Sigmoid colon (tissue), 7 donors: ENCODE data around the gene CENPU. TPM values are rescaled to one million over a fixed set of nuclear protein-coding genes. Genes with fewer than 3 reads are reported as not detected.

Source experiments
- DNase-seq: peaks from one replicate; pipeline ENCODE4 v3.0.0-alpha.2; 2019
- H3K27ac ChIP-seq, 4 donors: fragments of 200-600 bp; sonication (generic); one replicate each; pipeline ENCODE4 v1.5.1; 2016 to 2019; ENCODE audit warnings: mild to moderate bottlenecking in 1 of 4
- H3K27me3 ChIP-seq, 3 donors: fragments of 200-600 bp; sonication (generic); one replicate each; pipeline ENCODE4 v1.5.1; 2019; ENCODE audit warnings: mild to moderate bottlenecking in 1 of 3
- H3K36me3 ChIP-seq, 4 donors: fragments of 200-600 bp; sonication (generic); one replicate each; pipeline ENCODE4 v1.5.1; 2016 to 2019
- H3K4me1 ChIP-seq, 4 donors: fragments of 200-600 bp; sonication (generic); one replicate each; pipeline ENCODE4 v1.5.1; 2017 to 2019
- H3K4me3 ChIP-seq, 4 donors: fragments of 200-600 bp; sonication (generic); one replicate each; pipeline ENCODE4 v1.5.1; 2017 to 2019; ENCODE audit warnings: mild to moderate bottlenecking in 2 of 4, moderate library complexity in 1 of 4
- H3K9me3 ChIP-seq, 4 donors: fragments of 200-600 bp in 3 of 4; sonication (generic) in 3 of 4; one replicate each; pipeline versions ENCODE4 v1.5.1 to v1.6.1; 2013 to 2019
- CTCF ChIP-seq, 4 experiments: fragments of 450-650 bp in 3 of 4; fragments of 200-600 bp in 1 of 4; IDR thresholded peaks; one replicate each; pipeline ENCODE4 v1.5.1; 2016 to 2019; ENCODE audit warnings: antibody characterized with exemption in 4 of 4, mild to moderate bottlenecking in 3 of 4, moderate library complexity in 2 of 4
- EP300 ChIP-seq, 4 donors: sonication (generic); formaldehyde crosslinking; IDR thresholded peaks; one replicate each; pipeline ENCODE4 v1.6.1; 2017; ENCODE audit warnings: antibody characterized with exemption in 4 of 4
- POLR2A ChIP-seq, 2 donors: fragments of 450-650 bp; IDR thresholded peaks; one replicate each; pipeline ENCODE4 v1.6.1; 2016; ENCODE audit warnings: antibody characterized with exemption in 2 of 2, mild to moderate bottlenecking in 2 of 2, moderate library complexity in 2 of 2
- POLR2AphosphoS5 ChIP-seq, 4 donors: sonication (generic); formaldehyde crosslinking; IDR thresholded peaks; one replicate each; pipeline ENCODE4 v1.6.1; 2017; ENCODE audit warnings: antibody characterized with exemption in 4 of 4
- WGBS, 2 donors: extraction: QIAGEN DNeasy Blood & Tissue Kit; methylation state at CpG; one replicate each; pipeline ENCODE4 v1.1.7; 2013; 5-methylcytosine and 5-hydroxymethylcytosine counted together
- intact Hi-C: fragments of 100-400 bp; cut with DNase I; formaldehyde crosslinking; loops from one replicate; pipeline ENCODE4 v1.15.1; 2023
- polyA plus RNA-seq, 3 donors: library from polyadenylated mRNA; stranded (reverse); fragments of 200-250 nt; gene quantifications; one replicate each; pipeline ENCODE4 v1.2.3, GENCODE V29; 2013
- total RNA-seq, 4 donors: library from RNA; depleted of rRNA; stranded (reverse); fragments of >200 nt; gene quantifications; one replicate each; pipeline ENCODE4 v1.1.0, GENCODE V29; 2016
- donor health status: healthy with polysubstance abuse.
- donor health status: Bipolar disorder and iron deficiency.
- donor health status: healthy.

CENPU gene
- total and polyA plus RNA-seq, 7 donors, result 0.95 to 14.4 (median 2.8) TPM; not detected in 1

GRCh38 chr4:184757810-184758209, 23.9 kb upstream of the CENPU start:
- peak; percentile 48 to 65 (median 56) for TF ChIP-seq POLR2AphosphoS5 (IDR thresholded peaks at IDR 0.05)
- TF ChIP-seq EP300 (IDR thresholded peaks at IDR 0.05), result no peak
- Histone ChIP-seq H3K4me3 (no peak overlapping the region), H3K4me1 (peaks cover 0 to 13% (median 10%) of the 10 kb centered on the region in 4 donors), H3K9me3 (no peaks in the 10 kb centered on the region), H3K27ac (peak overlapping the region in 3 of 4 donors; percentile 24 to 41 (median 32)), H3K27me3 (no peaks in the 10 kb centered on the region), H3K36me3 (peaks cover 10 to 63% (median 17%) of the 10 kb centered on the region in 4 donors)
- 64 to 65% methylated on average over 2 of the region's 2 CpGs for WGBS, 2 donors
- no peak for DNase-seq
- intact Hi-C loops, result no loop called here

- no peaks in the 10 kb centered on the region for H3K9me3 ChIP-seq
- no peak for TF ChIP-seq EP300 (IDR thresholded peaks at IDR 0.05)
- TF ChIP-seq POLR2A (IDR thresholded peaks at IDR 0.05), result no peak
- no peak for TF ChIP-seq CTCF (IDR thresholded peaks at IDR 0.05)
- TF ChIP-seq POLR2AphosphoS5 (IDR thresholded peaks at IDR 0.05), result peak; percentile 31 to 68 (median 45)
- no peak overlapping the region for H3K4me3 ChIP-seq
- peaks cover 10 to 52% (median 15%) of the 10 kb centered on the region in 4 donors for H3K36me3 ChIP-seq
- peak overlapping the region; percentile 31 to 46 (median 42) for H3K27ac ChIP-seq
- DNase-seq, result peak; percentile 73
- H3K27me3 ChIP-seq, result no peaks in the 10 kb centered on the region
- intact Hi-C loops, result no loop called here
- H3K4me1 ChIP-seq, result peaks cover 0 to 13% (median 9%) of the 10 kb centered on the region in 4 donors
- 91 to 95% methylated on average over 6 of the region's 6 CpGs for WGBS, 2 donors
Measured at GRCh38 chr4:184756399-184756798, 22.5 kb upstream of the CENPU start.

- Histone ChIP-seq H3K27me3 (no peaks in the 10 kb centered on the region), H3K9me3 (no peaks in the 10 kb centered on the region), H3K4me3 (no peak overlapping the region), H3K36me3 (peaks cover 4 to 44% (median 8%) of the 10 kb centered on the region in 4 donors), H3K4me1 (peaks cover 0 to 13% (median 9%) of the 10 kb centered on the region in 4 donors), H3K27ac (peak overlapping the region in 3 of 4 donors; percentile 6 to 46 (median 44))
- no peak for DNase-seq
- 95% methylated on average over 6 of the region's 6 CpGs for WGBS, 2 donors
- intact Hi-C loops, result no loop called here
- TF ChIP-seq POLR2A (IDR thresholded peaks at IDR 0.05), result no peak
- no peak for TF ChIP-seq POLR2AphosphoS5 (IDR thresholded peaks at IDR 0.05)
- TF ChIP-seq EP300 (IDR thresholded peaks at IDR 0.05), result no peak
- TF ChIP-seq CTCF (IDR thresholded peaks at IDR 0.05), result no peak
Measured at GRCh38 chr4:184755278-184755677, 21.4 kb upstream of the CENPU start.

GRCh38 chr4:184752496-184753275, 18.8 kb upstream of the CENPU start:
- Histone ChIP-seq H3K9me3 (no peaks in the 10 kb centered on the region), H3K4me1 (peaks cover 0 to 14% (median 10%) of the 10 kb centered on the region in 4 donors), H3K36me3 (peaks cover 0 to 29% (median 2%) of the 10 kb centered on the region in 4 donors), H3K27ac (no peak overlapping the region), H3K27me3 (no peaks in the 10 kb centered on the region), H3K4me3 (no peak overlapping the region)
- WGBS, 2 donors, result 83 to 92% methylated on average over 9 of the region's 9 CpGs
- intact Hi-C loops, result no loop called here
- TF ChIP-seq POLR2AphosphoS5 (IDR thresholded peaks at IDR 0.05) (no peak), CTCF (IDR thresholded peaks at IDR 0.05) (no peak), EP300 (IDR thresholded peaks at IDR 0.05) (no peak), POLR2A (IDR thresholded peaks at IDR 0.05) (no peak)
- no peak for DNase-seq

GRCh38 chr4:184751585-184751956, 17.7 kb upstream of the CENPU start:
- no peak for DNase-seq
- H3K9me3 ChIP-seq, result no peaks in the 10 kb centered on the region
- 49 to 85% methylated on average over 6 of the region's 6 CpGs for WGBS, 2 donors
- intact Hi-C loops, result no loop called here
- TF ChIP-seq POLR2A (IDR thresholded peaks at IDR 0.05) (no peak), POLR2AphosphoS5 (IDR thresholded peaks at IDR 0.05) (no peak), CTCF (IDR thresholded peaks at IDR 0.05) (no peak), EP300 (IDR thresholded peaks at IDR 0.05) (no peak)
- H3K27ac ChIP-seq, result no peak overlapping the region
- H3K4me1 ChIP-seq, result peaks cover 0 to 24% (median 17%) of the 10 kb centered on the region in 4 donors
- H3K36me3 ChIP-seq, result peaks cover 0 to 18% (median 0%) of the 10 kb centered on the region in 4 donors
- no peak overlapping the region for H3K4me3 ChIP-seq
- no peaks in the 10 kb centered on the region for H3K27me3 ChIP-seq
